Body of pancreas (tissue), 4 donors: ENCODE measurements around the gene C11orf68. TPM values are rescaled to one million over a fixed set of nuclear protein-coding genes. Genes with fewer than 3 reads are reported as not detected.

Source experiments
- ATAC-seq: fragments of 150-250 bp; one replicate; pipeline ENCODE4 v1.9.1; 2016
- DNase-seq, 4 donors: peaks; one replicate each; pipeline ENCODE4 v3.0.0-alpha.2; 2019
- H3K27ac ChIP-seq, 4 donors: fragments of 200-600 bp; sonication (generic); 1 replicate in 3 of 4; 2 replicates in 1 of 4; pipeline versions ENCODE4 v1.5.1 to v1.6.1; 2016 to 2019; ENCODE audit warnings: mild to moderate bottlenecking in 1 of 4, mixed read lengths in 1 of 4, moderate library complexity in 1 of 4
- H3K27me3 ChIP-seq, 2 donors: fragments of 200-600 bp; sonication (generic); one replicate each; pipeline ENCODE4 v1.6.0; 2016; ENCODE audit warnings: mild to moderate bottlenecking in 1 of 2
- H3K36me3 ChIP-seq, 2 donors: fragments of 200-600 bp; sonication (generic); replicated peaks in 1 of 2; 2 replicates each; pipeline ENCODE4 v1.5.1; 2016; ENCODE audit warnings: low read depth in 2 of 2; ENCODE audit not compliant: insufficient read depth in 1 of 2
- H3K4me1 ChIP-seq: fragments of 200-600 bp; sonication (generic); one replicate; pipeline ENCODE4 v1.6.0; 2016
- H3K4me3 ChIP-seq, 2 donors: fragments of 200-600 bp; sonication (generic); 1 replicate in 1 of 2; 2 replicates in 1 of 2; pipeline ENCODE4 v1.5.1; 2016 to 2019
- H3K9me3 ChIP-seq, 3 donors: fragments of 200-600 bp; sonication (generic); 1 replicate in 2 of 3; 2 replicates in 1 of 3; pipeline ENCODE4 v1.5.1; 2016
- POLR2A ChIP-seq, 3 donors: fragments of 450-650 bp; IDR thresholded peaks; one replicate each; pipeline ENCODE4 v1.6.1; 2016; ENCODE audit warnings: antibody characterized with exemption in 3 of 3, mild to moderate bottlenecking in 2 of 3
- WGBS, 2 donors: methylation state at CpG; one replicate each; pipeline ENCODE4 v1.1.5; 2017; 5-methylcytosine and 5-hydroxymethylcytosine counted together
- intact Hi-C: fragments of 100-400 bp; cut with DNase I; formaldehyde crosslinking; loops from one replicate; pipeline ENCODE4 v1.15.1; 2023
- total RNA-seq, 2 donors: library from RNA; depleted of rRNA; stranded (reverse); fragments of >200 nt; gene quantifications; one replicate each; pipeline ENCODE4 v1.1.0, GENCODE V29; 2016
- TF ChIP-seq, protein P1 (sequence below), 7 experiments: fragments of 450-650 bp in 4 of 7; fragments of 200-600 bp in 3 of 7; sonication (generic) in 3 of 7; IDR thresholded peaks; one replicate each; pipeline ENCODE4 v1.5.1; 2016 to 2019; ENCODE audit warnings: antibody characterized with exemption in 7 of 7

Gene C11orf68
- total RNA-seq, 2 donors from 2014 or later = 10.4 to 17.8 TPM

DNA sequence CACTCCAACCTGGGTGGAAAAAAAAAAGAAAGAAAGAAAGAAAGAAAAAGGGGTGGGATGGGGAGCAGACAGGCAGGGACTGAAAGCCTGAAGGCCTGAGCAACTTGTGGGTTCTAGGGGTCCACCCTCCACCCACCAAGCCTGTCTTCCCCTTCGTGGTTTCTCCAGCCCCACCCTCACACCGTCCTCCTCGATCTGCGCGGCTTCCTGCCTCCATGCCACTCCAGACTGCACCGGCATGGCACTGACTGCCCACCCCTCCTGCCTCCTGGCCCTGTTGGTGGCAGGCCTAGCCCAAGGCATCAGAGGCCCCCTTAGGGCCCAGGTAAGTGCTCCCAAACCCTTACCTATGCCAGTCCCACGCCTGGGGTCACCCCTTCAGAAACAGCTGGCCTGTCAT lies 39.2 kb downstream of the C11orf68 start, which contains the start of gene CTSW:
TSS of gene CTSW (plus strand) at position 221 of the 400 bp plus-strand sequence. CDS start at position 239, 18 bp downstream.
- Histone ChIP-seq H3K4me1 (no peaks in the 10 kb centered on the region), H3K9me3 (no peaks in the 10 kb centered on the region), H3K36me3 (peaks cover 0 to 7% of the 10 kb centered on the region in 2 donors), H3K27ac (no peak within 1 kb of the TSS), H3K27me3 (no peaks in the 10 kb centered on the region), H3K4me3 (no peak within 1 kb of the TSS)
- WGBS, 2 donors = 53 to 57% methylated on average over 7 of the region's 7 CpGs
- DNase-seq (no peak), ATAC-seq (no peak)
- TF ChIP-seq, protein P1, sequence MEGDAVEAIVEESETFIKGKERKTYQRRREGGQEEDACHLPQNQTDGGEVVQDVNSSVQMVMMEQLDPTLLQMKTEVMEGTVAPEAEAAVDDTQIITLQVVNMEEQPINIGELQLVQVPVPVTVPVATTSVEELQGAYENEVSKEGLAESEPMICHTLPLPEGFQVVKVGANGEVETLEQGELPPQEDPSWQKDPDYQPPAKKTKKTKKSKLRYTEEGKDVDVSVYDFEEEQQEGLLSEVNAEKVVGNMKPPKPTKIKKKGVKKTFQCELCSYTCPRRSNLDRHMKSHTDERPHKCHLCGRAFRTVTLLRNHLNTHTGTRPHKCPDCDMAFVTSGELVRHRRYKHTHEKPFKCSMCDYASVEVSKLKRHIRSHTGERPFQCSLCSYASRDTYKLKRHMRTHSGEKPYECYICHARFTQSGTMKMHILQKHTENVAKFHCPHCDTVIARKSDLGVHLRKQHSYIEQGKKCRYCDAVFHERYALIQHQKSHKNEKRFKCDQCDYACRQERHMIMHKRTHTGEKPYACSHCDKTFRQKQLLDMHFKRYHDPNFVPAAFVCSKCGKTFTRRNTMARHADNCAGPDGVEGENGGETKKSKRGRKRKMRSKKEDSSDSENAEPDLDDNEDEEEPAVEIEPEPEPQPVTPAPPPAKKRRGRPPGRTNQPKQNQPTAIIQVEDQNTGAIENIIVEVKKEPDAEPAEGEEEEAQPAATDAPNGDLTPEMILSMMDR (IDR thresholded peaks at IDR 0.05) = no peak
- no peak for TF ChIP-seq POLR2A (IDR thresholded peaks at IDR 0.05)
- intact Hi-C loops = loop anchor here (5.0 kb wide), 1 partner anchor 103 kb away; no protein-coding TSS in a partner anchor

DNA sequence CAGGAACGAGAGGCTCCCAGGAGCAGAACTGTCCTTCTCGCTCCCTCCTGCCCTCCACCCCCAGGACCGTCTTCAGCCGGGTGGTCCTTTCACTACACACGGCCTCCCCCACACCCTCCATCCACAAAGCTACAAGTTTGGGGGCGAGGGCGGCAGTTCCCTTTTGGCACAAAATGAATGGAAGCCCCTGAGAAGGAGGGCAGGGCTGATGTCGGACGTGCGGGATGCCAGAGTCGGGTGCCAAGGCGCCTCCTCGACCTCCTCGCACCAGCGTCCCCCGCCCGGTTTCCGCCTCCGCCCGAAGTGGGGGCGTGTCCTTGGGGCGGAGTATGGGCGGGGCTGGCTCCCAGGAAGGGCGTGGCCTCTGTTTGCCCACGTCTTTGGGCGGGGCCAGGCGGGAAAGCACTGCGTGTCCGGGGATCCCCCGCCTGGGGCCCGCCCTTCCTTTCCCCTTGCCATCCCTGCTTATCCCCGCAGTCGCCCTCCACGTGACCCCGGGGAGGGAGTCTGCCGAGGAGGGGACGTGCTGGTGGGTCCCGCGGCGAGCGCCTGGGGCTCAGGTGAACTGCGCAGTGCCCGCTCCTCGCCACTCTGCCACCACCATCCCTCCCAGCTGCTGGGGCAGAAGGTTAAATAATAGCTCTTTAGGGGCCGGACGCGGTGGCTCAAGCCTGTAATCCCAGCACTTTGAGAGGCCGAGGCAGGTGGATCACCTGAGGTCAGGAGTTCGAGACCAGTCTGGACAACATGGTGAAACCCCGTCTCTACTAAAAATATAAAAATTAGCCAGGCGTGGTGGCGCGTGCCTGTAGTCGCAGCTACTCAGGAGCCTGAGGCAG lies 45.3 kb downstream of the C11orf68 start:
- H3K27ac ChIP-seq = peak overlapping the region; percentile 68 to 81 (median 78)
- H3K4me1 ChIP-seq = peaks cover 25% of the 10 kb centered on the region
- ATAC-seq (peak; percentile 94), DNase-seq (peak; percentile 95 to 98 (median 96))
- WGBS, 2 donors = 5 to 12% methylated on average over 33 to 53 of the region's 54 CpGs
- intact Hi-C loops = no loop called here
- H3K36me3 ChIP-seq = no peaks in the 10 kb centered on the region
- peak; percentile 38 to 83 (median 72) for TF ChIP-seq POLR2A (IDR thresholded peaks at IDR 0.05)
- TF ChIP-seq, protein P1 (IDR thresholded peaks at IDR 0.05) = peak in 2 of 7 experiments; percentile 5
- H3K9me3 ChIP-seq = no peaks in the 10 kb centered on the region
- no peaks in the 10 kb centered on the region for H3K27me3 ChIP-seq
- no peak overlapping the region for H3K4me3 ChIP-seq

DNA sequence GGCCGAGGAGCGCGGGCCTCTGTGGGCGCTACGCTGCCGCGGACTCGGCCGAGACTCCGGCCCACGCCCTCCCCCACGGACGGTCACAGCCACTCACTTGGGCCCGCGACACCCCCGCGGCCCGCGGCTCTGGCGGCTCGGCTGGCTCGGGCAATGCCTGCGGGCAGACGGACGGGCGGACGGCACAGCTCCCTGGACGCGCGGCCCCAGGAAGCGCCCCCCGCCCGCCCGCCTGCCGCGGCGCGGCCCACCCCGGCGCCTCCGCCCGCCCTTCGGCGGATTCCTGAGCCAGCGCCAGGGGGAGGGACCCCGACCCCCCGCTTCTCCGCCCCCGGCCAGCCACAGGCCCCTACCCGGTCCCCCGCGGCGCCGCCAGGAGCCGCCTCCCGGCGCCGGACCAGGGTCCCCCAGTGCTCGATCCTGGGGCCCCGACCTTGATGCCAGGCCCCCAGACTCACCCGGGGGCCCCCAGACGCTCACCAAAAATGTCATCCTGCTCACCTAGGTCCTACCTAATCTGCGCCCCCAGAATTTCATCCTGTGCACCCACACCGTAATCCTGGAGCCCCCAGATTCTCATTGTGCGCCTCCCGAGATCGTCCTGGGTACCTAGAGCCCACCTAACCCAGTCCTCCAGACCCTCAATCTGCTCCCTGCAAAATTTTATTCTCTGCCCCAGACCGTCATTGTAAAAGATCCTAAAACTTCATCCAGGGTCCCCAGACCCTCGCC lies 46.1 kb downstream of the C11orf68 start, which contains the start of gene EFEMP2:
TSS of gene EFEMP2 (minus strand) at position 215 of the 732 bp plus-strand sequence. CDS start 446 bp downstream, outside the sequence.
- no peak within 1 kb of the TSS for H3K4me3 ChIP-seq

DNA sequence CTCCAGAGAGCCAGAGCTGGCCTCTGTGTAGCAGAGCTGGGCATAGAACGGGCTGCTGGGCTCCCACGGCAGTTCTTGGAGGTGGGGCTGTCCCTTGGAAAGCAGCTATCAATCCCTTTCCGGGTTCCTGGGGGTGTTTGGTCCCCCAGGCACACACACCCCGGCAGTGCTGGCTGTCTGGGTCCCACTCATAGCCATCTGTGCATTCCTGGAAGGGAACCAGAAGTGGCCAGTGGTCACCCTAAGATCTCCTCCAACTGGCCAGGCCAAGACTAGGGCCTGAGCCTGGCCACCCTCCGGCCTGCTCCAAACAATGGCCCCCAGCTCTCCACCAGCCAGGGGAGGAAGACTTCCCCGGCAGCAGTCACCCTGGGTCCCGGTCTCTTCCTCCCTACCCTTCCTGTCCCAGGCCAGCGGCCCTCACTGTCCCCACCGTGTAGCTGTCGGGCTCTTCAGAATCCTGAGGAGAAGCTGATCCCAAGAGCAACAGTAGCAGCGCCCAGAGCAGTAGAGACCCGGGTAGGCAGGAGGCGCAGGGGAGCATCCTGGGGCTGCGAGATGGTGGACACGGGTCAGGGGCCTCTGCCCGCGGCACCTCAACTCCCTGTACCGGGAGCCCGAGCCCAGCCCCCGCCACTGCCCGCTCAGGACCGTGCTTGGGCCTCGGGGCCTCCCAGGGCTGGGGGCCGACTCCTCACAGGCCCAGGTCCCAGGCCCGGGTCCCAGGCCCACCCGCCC lies 46.9 kb downstream of the C11orf68 start:
- Histone ChIP-seq H3K27ac (peak overlapping the region; percentile 68 to 81 (median 78)), H3K4me3 (no peak overlapping the region), H3K4me1 (peaks cover 25% of the 10 kb centered on the region), H3K9me3 (no peaks in the 10 kb centered on the region), H3K27me3 (no peaks in the 10 kb centered on the region), H3K36me3 (no peaks in the 10 kb centered on the region)
- TF ChIP-seq, protein P1 (IDR thresholded peaks at IDR 0.05) = no peak
- no peak for TF ChIP-seq POLR2A (IDR thresholded peaks at IDR 0.05)
- DNase-seq (no peak), ATAC-seq (peak; percentile 1)
- WGBS, 2 donors = 53 to 74% methylated on average over 6 to 16 of the region's 26 CpGs
- intact Hi-C loops = no loop called here

More for the DNA sequence above, 46.1 kb downstream of the C11orf68 start, which contains the start of gene EFEMP2:
- Histone ChIP-seq H3K36me3 (no peaks in the 10 kb centered on the region), H3K4me1 (peaks cover 25% of the 10 kb centered on the region), H3K9me3 (no peaks in the 10 kb centered on the region), H3K27ac (peak within 1 kb of the TSS; percentile 68 to 81 (median 78)), H3K27me3 (no peaks in the 10 kb centered on the region)
- intact Hi-C loops = no loop called here
- DNase-seq (peak in 2 of 4 donors; percentile 39 to 41), ATAC-seq (peak; percentile 16)
- TF ChIP-seq, protein P1 (IDR thresholded peaks at IDR 0.05) = no peak
- no peak for TF ChIP-seq POLR2A (IDR thresholded peaks at IDR 0.05)
- 4 to 5% methylated on average over 9 to 19 of the region's 69 CpGs for WGBS, 2 donors
